ENCODE measurements around the gene RGS8. TPM values are rescaled to one million over a fixed set of nuclear protein-coding genes. Genes with fewer than 3 reads are reported as not detected.

RGS8 gene
- total RNA-seq, 1 experiment from 2014 or later, result not detected

DNA sequence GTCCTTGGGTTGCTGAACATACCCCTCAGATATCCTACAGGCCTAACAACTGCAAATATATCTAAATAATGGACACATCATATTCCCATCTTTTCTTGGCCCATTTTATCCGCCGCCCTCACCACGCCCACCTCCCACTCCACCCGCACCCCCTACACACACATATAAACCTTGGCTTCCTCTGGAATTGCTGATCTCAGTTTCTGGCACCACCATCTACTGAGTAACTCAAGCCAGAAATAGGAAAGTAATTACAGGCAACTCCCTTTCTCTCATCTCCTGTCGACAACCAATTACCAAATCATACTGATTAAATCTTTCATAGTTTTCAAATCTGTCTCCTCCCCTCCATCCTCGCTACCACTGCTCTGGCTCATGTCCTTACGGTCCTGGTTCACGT is 4.7 kb downstream of the RGS8 start:
- DNase-seq (ENCODE audit: low read depth), result no peak
- in situ Hi-C loops (cut with HindIII; ENCODE audit: low pct_unique_long_range_greater_than_20kb, low sequenced_read_pairs), result no loop called here

DNA sequence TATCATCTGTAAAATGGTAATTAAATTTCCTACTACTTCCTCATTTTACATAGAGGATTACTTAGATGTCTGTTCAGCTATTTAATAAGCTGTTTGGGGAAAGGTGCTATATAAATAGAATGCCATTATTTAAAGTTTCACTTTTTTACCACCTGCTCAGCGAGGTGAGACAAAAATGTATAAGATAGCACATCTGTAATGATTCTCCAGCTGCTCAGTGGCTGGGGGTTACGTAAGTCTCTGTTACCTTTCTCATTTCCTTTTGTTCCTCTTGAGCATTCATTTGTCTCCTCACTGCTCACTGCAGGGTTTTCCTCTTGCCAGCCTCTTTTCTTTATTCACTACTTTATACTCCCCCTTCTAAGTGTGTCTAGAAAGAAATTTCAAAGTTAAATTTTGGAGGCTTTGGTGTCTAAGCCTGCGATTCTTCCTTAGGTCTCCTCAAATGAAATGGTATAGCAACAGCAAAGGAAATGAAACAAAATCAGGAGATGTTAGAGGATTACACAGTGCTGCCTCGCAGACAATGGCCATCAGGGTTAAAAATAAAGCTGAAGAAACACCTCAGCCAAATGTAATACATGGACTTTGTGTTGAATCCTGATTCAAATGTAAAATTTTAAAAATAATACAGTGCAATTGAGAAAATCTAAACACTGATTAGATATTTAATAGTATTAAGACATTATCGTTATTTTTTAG is 6.8 kb downstream of the RGS8 start:
- in situ Hi-C loops (cut with HindIII; ENCODE audit: low pct_unique_long_range_greater_than_20kb, low sequenced_read_pairs), result no loop called here
- no peak for DNase-seq (ENCODE audit: low read depth)

DNA sequence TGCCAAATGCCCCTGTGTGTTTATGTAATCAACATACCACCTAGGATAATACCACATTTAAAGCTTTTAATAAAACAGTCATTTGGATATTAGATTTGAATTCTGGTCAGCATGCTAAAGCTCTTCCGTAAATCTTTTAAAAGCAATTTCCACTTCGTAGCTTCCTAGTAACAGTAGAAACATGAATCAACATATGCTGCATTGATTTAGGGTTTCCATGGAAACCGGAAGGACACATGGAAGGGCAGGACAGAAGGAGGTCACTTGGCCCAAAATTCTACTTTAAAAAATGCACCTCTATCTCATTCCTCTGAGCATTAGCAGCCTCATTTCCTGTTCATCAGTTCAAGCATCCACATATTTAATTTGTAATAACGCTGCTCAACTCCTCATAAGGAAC is 8.1 kb downstream of the RGS8 start:
- in situ Hi-C loops (cut with HindIII; ENCODE audit: low pct_unique_long_range_greater_than_20kb, low sequenced_read_pairs), result no loop called here
- DNase-seq (ENCODE audit: low read depth), result no peak

DNA sequence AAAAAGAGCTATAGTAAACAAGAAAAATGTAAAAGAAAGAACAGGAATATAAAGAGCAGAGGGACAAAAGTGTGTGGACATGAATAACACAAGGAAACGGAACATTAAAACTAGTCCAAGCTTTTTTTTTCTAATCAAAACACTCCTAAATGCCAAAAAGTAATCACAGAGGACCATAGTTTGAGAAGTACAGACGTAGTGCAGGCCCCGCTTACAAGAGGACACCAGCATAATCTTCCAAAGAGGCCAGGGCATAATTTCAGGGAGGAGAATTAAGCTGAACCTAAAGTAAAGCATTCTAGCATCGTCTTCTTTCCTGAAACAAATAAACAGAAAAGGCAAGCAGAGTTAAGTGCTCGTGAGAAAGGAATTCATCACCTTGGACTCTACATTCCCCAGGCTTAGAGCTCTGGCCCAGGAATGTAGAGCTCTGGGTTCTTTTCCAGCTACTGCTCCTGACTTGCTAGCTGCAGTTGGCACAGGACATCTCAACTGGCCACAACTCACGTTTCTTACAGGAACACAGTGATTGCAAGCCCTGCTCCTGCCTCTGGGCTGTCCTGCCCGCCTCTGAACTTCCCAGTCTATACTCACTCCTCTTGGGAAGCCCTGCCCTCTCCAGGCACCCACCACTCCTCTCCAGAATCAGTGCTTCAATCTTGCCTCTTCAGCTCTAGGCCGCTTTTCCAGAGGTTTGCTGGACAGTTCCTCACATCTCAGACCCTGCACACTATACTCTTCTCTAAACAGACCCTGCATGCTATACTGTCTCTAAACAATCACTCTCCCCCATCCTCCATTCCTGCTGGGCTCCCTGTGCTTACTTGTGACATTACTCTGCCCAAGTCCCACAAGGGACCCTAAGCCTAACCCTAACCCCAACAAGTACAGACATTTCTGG is 9.8 kb downstream of the RGS8 start:
- no peak for DNase-seq (ENCODE audit: low read depth)
- in situ Hi-C loops (cut with HindIII; ENCODE audit: low pct_unique_long_range_greater_than_20kb, low sequenced_read_pairs), result no loop called here

DNA sequence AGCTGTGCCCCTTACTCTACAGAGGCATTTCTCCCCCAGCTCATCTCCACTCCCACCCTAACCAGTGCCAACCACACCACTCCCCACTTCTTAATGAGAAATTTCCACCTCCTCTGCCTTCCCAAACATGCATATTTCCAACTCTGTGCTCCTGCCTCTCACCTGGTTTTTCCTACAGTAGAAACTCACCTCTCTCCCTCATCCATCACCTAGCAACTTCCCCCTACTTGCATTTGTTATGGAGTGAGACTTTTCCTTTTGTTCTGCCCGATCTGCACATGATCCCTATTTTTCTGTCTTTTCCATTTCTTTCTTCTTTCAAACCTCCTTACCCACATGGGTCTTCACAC is 11.9 kb downstream of the RGS8 start:
- DNase-seq (ENCODE audit: low read depth), result no peak
- in situ Hi-C loops (cut with HindIII; ENCODE audit: low pct_unique_long_range_greater_than_20kb, low sequenced_read_pairs), result no loop called here

DNA sequence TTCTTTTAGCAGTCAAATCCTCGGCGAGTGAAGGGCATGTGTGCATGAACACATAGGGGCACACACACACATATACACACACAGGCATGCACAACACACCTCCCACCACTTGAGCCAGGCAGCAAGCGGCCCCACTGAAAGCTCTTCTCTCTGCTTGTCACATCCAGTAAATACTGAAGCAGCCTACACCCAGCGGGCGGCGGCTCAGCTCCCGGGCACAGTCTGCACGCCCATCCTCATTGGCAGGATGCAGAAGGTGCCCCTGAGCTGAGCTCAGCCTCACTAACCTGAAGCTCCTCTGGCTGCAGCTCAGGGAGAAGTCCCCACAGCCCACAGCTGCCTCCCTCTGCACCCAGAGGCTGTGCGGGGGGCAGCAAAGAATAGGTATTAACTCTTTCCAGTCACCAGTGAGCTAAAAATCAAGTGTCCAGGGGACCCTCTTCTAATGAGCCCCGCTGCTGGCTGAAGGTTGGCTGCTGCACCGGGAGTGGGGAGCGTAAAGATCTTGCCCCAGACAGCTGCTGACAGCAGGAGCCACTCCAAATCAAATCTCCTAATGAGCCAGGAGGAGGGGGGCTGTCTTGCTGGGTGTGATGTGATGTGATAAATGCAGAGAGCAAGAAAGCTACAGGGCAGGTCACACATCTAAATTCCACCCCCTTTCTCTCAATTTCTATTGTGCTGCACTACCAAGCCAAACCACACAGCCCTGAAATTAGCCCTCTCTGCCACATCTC is 12.5 kb downstream of the RGS8 start:
- in situ Hi-C loops (cut with HindIII; ENCODE audit: low pct_unique_long_range_greater_than_20kb, low sequenced_read_pairs), result no loop called here
- DNase-seq (ENCODE audit: low read depth), result no peak

DNA sequence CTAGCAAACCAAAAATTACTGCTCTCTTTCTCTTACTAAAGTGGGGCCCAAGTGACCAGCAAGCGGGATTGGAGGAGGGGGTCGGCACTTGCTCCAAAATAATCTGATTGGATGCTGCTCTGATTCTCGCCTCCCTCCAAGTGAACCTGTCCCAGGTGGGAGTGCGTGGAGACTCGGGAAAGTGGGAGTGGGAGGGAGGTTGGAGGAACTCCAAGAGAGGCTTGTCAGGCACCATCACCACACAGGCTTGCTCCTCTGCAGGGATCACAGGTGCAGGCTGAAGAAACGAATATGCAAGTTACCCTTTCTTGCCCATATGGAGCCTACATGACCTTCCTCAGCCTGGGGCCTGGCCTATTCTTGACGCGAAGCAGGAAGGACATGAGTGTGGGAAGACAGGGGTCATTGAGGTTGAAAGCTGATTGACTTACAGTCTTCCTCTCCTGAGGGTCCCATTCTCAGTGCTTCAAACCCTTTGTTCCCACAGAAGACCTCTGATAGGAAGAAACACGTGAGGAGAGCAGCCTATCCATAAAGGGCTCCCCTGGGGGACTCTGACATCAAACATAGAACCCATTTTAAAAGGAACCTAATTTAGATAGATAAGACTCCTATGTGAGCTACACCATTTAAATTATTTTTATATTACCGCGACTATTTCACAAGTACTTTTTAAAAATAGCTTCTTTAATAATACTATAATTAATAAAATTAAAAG is 14.2 kb downstream of the RGS8 start:
- in situ Hi-C loops (cut with HindIII; ENCODE audit: low pct_unique_long_range_greater_than_20kb, low sequenced_read_pairs), result no loop called here
- DNase-seq (ENCODE audit: low read depth), result no peak

DNA sequence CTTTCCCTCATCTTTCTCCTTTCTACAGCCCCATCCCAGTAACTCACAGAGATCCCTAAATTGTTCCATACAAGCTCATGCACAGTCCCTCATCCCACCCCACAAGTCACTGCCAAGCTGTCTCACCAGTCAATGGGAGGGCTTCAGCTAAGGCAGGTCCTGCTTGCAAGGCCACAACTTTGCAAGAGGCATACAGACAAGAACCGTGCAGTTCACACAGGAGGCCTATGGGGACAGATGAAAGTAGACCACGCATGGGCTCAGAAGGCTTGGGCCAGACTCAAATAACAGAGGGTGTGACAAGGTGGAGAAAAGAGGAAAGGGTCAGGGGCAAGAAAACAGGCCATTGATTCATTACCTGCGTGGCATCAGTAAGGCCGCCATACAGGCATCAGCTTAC is 15.1 kb downstream of the RGS8 start:
- no peak for DNase-seq (ENCODE audit: low read depth)
- in situ Hi-C loops (cut with HindIII; ENCODE audit: low pct_unique_long_range_greater_than_20kb, low sequenced_read_pairs), result no loop called here

DNA sequence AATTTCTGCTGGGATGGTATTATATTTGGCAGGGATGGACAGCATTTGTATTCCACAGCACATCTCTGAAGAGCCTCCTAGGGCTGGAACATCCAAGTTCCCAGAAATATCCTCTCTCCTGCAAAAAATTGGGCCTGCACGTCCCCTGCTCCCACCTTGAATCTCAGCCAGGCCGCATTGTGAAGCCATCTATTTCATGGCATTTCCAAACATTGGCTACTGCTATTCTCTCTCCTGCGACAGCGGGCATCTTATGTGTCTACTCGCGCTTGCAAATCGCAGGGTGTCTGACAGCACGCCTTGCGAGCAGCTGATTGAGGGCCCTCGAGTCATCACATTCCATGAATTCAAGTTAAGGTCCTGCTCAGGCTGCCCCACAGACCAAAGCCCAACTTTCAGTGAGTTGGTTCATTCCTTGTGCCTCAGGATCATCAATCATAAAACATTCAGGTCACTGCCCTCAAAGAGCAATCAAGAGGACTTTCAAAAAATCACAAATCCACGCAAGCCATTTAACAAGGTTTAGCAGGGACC is 15.8 kb downstream of the RGS8 start:
- in situ Hi-C loops (cut with HindIII; ENCODE audit: low pct_unique_long_range_greater_than_20kb, low sequenced_read_pairs), result no loop called here
- no peak for DNase-seq (ENCODE audit: low read depth)

DNA sequence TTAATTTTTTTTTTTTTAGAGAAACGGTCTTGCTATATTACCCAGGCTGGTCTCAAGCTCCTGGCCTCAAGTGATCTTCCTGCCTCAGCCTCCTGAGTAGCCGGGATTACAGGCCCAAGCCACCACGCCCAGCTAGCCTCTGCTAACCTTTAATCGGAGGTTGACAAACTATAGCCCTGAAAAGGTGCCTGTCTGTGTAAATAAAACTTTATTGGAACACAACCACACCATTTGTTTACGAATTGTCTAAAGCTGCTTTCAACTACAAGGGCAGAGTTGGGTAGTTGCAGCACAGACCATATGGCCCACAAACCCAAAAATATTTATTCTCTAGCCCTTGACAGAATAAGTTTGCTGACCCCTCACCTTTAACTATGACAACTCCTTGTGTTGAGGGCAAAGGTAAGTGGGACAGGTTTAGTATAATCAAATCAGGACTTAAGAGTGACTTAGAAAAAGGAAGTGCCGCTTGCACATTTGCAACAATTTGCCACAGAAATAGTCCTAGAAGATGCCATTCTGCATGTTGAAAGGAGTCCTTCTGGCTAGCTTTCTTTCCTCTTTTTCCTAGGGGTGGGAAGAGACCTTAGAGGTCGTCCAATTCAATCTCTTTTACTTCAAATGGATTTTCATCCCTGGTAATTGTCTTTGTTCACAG is 16.4 kb downstream of the RGS8 start:
- in situ Hi-C loops (cut with HindIII; ENCODE audit: low pct_unique_long_range_greater_than_20kb, low sequenced_read_pairs), result no loop called here
- no peak for DNase-seq (ENCODE audit: low read depth)

DNA sequence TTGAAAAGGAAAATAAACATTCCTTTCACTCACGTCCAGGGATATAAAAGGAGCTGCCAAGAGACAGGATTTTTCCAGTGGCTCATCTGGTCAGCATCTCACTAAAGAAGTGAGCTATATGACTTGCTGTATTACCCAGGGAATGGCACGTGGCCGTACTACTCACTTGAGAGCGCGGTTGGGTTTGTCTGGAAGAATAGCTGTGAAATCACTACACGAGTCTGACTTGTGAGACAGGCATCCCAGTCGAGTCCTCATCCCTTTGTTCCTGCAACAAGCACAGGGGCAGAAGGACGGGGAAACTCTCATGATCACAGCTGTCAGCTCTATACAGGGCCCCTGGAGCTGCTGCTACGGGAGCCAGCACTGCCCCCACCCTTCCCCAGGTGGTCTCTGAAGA is 17.7 kb downstream of the RGS8 start:
- DNase-seq (ENCODE audit: low read depth), result no peak
- in situ Hi-C loops (cut with HindIII; ENCODE audit: low pct_unique_long_range_greater_than_20kb, low sequenced_read_pairs), result no loop called here

DNA sequence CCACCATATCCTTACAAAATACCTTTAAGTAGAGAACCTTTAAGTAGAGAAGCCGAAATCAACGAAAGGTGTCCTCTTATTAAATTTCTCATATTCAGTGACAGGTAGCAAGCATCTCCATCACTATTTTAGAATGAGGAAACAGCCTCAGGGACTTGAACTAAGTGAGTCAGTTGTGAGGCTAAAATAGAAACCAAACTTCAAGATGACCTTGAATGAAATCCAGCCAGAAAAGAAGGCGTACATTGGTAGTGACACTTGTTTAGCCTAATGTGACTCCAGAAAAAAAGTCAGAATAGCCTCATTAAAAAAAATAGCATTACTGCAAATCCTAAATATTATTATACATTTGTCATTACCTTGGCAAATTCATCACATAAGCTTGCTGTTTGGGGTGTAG is 20.1 kb downstream of the RGS8 start:
- DNase-seq (ENCODE audit: low read depth), result no peak
- in situ Hi-C loops (cut with HindIII; ENCODE audit: low pct_unique_long_range_greater_than_20kb, low sequenced_read_pairs), result no loop called here

DNA sequence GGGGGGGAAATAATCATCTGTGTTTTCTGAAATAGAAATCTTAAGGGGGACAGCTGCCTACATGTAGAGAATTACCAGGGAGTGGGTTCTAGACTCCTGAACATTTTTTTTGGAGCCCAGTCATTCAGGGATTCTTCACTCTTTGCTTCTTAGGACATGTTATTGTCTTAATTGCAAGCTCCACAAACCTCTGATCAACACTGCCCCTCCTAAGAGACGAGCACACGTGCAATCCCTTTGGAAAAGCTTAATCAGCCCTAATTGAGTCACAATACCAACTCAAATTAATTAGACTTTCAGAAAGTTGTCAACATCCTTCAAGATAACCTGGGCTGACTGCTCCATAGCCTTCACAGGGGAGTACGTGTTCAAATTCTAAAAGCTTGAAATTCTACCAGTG is 21.4 kb downstream of the RGS8 start:
- in situ Hi-C loops (cut with HindIII; ENCODE audit: low pct_unique_long_range_greater_than_20kb, low sequenced_read_pairs), result no loop called here
- DNase-seq (ENCODE audit: low read depth), result no peak

DNA sequence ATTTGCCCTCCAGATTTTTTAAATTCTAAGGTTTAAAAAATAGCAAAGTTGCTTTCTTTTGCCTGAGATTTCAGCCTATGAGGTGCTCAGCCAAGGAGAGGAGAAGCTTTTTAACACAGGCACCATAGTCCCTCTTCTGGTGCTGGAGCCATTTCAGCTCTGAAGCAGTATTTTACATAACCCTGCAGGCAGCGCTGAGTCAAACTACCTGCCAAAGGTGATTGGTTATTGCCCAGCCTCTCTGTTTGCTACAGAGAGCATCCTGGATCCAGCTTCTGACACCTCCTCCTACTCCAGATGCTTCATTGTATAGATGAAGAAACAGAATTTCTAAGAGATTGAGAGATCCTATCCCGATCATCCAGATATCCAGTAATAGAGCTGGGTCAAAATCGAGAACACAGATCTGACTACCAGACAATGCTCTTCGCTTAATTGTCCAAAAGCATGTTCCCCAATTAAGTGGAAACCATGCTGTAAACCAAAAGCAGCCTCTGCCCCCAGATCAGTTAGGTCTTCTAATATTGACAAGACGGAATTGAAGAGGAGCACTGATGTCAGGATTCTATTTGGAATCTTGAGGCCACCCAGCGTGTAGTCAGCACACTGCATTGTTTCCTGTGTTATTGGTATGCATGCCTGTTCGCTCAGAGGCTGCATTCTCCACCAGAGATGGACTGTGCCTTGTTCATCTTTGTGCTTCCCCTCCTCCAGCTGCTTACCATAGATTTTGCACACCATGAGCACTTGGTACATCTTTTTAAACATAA is 22.1 kb downstream of the RGS8 start:
- DNase-seq (ENCODE audit: low read depth), result no peak
- in situ Hi-C loops (cut with HindIII; ENCODE audit: low pct_unique_long_range_greater_than_20kb, low sequenced_read_pairs), result no loop called here

DNA sequence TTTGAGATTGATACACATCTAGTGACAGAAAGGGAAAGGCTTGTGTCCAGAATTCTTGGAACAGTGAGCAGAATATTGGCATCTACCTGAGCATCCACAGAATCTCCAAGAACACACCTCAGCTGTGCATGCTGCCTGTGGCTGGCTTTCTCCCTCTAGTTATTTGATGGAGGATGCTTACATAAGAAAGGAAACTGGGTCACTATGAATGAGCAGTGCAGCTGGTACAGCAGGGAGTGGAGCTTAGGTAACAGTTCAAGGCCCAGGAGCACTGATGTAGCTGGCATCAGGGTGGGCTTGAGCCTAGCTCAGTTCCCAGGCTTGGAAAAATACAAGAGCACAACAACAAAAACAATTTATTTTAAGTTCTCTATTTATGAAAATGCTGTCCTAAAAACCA is 26.3 kb downstream of the RGS8 start:
- in situ Hi-C loops (cut with HindIII; ENCODE audit: low pct_unique_long_range_greater_than_20kb, low sequenced_read_pairs), result no loop called here
- DNase-seq (ENCODE audit: low read depth), result no peak

DNA sequence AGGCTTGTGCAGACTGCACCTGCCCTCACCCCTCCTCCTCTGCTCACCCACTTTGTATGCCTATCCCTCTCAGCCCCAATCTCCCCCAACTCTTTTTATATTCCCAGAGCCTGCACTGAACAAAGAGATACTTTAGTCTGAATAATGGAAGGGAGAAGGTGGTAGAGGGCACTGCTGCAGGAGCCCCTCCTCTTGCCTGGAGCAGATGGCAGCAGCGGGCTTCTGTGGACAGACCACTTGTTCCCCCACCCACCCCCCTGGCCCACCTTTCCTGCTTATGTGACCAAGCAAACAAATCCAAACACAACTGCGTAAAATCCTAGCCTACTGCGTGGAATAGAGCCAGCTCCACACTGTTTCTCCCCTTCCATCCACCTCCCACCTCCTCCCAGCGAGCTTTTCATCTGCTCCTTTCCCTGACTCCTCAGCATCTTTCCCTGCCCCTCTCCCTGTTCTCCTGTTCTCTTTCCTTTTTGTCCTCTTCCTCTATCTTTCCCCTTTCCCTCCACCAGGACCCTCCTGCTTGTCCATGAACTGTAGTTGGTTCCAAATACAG is 27.5 kb downstream of the RGS8 start:
- in situ Hi-C loops (cut with HindIII; ENCODE audit: low pct_unique_long_range_greater_than_20kb, low sequenced_read_pairs), result no loop called here
- DNase-seq (ENCODE audit: low read depth), result no peak

DNA sequence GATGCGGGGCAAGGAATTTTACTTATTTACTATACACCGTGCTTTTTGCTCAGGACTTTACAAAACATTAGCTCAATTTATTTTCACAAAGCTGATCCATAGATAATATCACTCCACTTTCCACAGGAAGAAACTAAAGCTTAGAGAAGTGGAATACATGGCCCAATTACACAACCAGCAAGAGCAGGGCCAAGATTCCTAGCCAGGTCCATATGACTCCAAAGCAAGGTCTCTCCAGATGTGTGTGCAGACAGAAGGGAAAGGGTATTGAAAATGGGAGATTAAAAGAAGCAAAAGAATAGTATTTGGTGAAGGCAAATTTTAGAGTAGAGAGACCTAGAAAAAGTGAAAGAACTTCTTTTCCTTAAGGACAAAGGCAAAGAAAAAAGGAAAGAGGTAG is 30.4 kb downstream of the RGS8 start:
- no peak for DNase-seq (ENCODE audit: low read depth)
- in situ Hi-C loops (cut with HindIII; ENCODE audit: low pct_unique_long_range_greater_than_20kb, low sequenced_read_pairs), result no loop called here

All from Caki2 (cell line).